C4-2B (cell line): ENCODE data around the gene NRP2.

Experiments
- H3K27ac ChIP-seq: fragments of 450-650 bp; 2 replicates; pipeline ENCODE4 v1.5.1; 2017
- ZFX ChIP-seq: fragments of 450-650 bp; IDR thresholded peaks from 2 replicates; pipeline ENCODE4 v1.6.1; 2017
- TF ChIP-seq, protein P1 (sequence below): fragments of 450-650 bp; conservative IDR thresholded peaks from 2 replicates; pipeline ENCODE4 v1.5.1; 2017; ENCODE audit warnings: mild to moderate bottlenecking

The NRP2 gene

DNA sequence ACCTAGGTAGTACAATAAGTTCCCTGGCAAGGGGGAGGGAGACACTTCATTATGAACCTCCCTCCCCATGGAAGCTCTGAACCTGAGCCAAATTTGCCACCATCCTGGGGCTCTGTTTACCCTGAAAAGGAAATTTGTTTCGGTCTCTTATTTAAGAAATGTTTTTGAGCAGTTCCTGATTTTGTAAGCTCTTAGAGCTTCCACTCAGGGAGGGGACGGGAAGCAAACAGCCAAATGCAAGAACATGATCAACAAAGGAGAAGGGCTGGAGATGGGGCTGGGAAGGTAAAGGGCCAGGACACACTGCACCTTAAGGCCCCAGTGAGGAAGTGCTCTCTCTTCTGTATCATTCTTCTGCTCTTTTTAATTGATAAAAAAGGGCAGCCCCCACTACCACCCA is 117.9 kb downstream of the NRP2 start:
- no peak overlapping the region for H3K27ac ChIP-seq
- TF ChIP-seq, protein P1, sequence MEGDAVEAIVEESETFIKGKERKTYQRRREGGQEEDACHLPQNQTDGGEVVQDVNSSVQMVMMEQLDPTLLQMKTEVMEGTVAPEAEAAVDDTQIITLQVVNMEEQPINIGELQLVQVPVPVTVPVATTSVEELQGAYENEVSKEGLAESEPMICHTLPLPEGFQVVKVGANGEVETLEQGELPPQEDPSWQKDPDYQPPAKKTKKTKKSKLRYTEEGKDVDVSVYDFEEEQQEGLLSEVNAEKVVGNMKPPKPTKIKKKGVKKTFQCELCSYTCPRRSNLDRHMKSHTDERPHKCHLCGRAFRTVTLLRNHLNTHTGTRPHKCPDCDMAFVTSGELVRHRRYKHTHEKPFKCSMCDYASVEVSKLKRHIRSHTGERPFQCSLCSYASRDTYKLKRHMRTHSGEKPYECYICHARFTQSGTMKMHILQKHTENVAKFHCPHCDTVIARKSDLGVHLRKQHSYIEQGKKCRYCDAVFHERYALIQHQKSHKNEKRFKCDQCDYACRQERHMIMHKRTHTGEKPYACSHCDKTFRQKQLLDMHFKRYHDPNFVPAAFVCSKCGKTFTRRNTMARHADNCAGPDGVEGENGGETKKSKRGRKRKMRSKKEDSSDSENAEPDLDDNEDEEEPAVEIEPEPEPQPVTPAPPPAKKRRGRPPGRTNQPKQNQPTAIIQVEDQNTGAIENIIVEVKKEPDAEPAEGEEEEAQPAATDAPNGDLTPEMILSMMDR, result no peak

DNA sequence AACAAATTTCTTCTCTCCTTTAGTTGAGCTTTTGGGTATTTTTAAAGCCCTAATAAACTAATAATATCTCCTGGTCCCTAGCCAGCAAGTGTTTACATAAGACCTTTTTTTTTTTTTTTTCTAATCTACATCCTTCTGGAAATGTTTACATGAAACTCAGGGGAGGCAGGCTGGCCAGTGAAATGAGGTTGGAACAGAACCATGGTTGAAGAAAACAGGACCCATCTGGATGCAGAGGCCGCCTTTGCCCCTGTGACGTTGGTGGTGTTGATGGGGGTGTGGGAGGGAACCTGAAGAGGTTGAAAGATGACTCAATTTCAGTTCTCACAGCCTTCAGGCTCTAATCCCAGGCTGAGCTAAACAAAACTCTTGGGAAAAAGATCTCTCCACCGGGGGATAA is 118.5 kb downstream of the NRP2 start:
- TF ChIP-seq, protein P1, result no peak
- no peak overlapping the region for H3K27ac ChIP-seq

DNA sequence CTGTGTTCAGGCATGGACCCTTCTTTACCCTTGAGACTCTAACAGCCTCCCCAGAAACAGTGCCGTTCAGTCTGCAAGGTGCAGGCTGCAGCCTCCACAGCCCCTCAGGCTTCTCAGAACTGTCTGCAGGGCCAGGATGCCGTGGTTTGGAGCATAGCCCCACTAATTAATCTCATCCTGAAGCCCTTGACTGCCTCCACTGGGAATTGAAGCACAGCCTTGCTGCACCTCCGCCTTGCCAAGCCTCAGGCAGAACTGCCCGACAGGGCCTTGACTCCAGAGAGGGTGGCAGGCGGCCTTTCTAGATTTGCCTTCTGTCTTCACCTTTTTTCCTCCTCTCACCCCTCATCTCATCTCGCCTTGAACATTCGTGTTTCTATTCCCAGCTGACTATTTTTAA is 119.8 kb downstream of the NRP2 start:
- H3K27ac ChIP-seq, result no peak overlapping the region
- no peak for TF ChIP-seq ZFX
- TF ChIP-seq, protein P1, result no peak

DNA sequence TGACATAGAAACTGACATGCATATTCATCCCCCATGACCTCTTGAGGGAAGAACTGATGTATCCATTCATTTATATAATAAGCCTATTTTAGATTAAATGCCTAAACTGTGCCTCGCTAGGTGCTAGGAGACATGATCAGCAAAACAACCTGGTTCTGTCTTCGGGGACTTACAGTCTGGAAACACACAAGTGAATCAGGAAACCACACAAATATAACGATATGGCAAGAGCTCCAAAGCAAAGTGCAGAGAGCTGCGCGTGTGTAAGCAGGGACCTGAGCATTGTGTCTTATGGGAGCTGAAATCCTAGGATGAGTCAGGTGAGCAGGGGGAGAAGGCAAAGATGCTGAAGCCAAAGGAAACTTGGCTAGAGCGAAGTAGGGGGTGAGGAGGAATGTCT is 120.6 kb downstream of the NRP2 start:
- no peak overlapping the region for H3K27ac ChIP-seq
- TF ChIP-seq ZFX, result no peak
- TF ChIP-seq, protein P1, result no peak

DNA sequence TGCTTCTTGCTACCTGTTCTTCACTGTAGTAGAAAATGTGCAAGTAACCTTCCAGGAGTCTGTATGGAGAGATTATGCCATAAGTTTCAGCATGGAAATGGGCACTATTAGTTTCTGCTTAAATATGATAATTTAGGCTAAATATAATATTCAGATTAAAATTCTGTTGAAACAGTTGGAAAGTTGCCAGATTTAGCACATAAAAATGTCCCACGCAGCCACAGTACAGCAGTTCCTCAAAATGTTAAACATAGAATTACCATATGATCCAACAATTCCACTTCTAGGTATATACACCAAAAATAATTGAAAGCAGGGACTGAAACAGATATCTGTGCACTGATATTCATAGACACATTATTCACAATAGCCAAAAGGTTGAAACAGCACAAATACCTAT is 121.2 kb downstream of the NRP2 start:
- no peak overlapping the region for H3K27ac ChIP-seq
- TF ChIP-seq, protein P1, result no peak
- no peak for TF ChIP-seq ZFX

DNA sequence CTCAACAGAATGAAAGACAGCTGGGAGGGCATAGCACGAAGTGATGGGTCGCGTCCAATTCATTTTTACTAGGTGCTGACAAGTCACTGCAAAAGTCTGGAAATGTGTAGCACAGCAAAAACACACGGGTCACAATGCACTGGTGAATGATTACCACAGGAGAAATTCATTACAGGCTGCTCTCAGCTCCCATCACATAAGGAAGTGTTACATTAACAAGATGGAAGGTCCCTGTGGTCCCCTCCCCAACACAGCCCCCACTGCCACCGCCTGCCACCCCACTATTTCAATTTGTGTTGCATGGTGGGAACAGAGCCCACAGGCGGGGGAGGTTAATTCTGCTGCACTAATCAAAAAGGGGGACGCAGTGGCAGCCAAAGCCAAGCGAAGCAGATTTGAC is 122.8 kb downstream of the NRP2 start:
- no peak for TF ChIP-seq ZFX
- TF ChIP-seq, protein P1, result no peak
- H3K27ac ChIP-seq, result no peak overlapping the region

DNA sequence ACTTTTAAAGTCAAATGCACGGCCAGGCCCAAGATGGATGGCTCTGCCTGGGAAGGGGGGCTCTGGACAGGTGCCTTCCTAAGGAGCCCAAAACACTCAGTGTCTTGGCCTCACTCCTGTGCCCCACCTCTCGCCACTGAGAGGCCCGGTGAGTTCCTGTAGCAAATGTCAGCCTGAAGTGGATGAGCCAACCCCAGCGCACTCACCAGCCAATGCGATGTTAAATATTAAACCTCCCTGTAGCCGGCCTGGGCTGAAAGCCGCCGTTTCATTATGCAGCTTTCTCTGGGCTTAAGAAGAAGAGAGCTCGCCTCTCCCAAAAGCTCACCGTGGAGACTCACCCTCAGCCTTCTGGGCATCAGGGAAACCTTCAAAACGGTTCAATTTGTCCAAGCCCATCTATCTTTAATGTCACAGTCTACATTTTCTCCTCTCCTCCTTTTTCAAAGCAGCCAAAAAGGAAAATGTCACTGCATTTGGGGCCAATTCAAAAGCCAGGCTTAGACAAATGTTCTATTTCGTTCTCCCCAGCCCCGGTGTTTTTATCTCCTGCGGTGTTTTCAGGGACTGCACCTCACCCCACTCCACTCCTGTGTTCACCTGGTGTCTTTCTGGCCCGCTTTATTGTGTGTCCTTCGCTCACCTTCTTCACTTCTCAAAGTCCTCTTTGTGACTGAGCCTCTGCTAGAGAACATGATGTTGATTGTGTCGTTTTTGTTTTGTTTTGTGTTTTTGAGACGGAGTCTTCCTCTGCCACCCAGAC is 124.0 kb downstream of the NRP2 start:
- no peak overlapping the region for H3K27ac ChIP-seq
- TF ChIP-seq ZFX, result no peak
- TF ChIP-seq, protein P1, result no peak
